Testis (tissue), 2 donors: ENCODE data around the gene PIP4K2A.

Experiments used
- POLR2A ChIP-seq: fragments of 450-650 bp; IDR thresholded peaks from one replicate; pipeline ENCODE4 v1.6.1; 2017; ENCODE audit warnings: antibody characterized with exemption, mild to moderate bottlenecking, moderate library complexity
- TF ChIP-seq, protein P1 (sequence below), 3 experiments: fragments of 450-650 bp in 2 of 3; fragments of 200-600 bp in 1 of 3; sonication (generic) in 1 of 3; IDR thresholded peaks; one replicate each; pipeline ENCODE4 v1.5.1; 2016 to 2019; ENCODE audit warnings: antibody characterized with exemption in 3 of 3, mild to moderate bottlenecking in 2 of 3, moderate library complexity in 1 of 3

DNA sequence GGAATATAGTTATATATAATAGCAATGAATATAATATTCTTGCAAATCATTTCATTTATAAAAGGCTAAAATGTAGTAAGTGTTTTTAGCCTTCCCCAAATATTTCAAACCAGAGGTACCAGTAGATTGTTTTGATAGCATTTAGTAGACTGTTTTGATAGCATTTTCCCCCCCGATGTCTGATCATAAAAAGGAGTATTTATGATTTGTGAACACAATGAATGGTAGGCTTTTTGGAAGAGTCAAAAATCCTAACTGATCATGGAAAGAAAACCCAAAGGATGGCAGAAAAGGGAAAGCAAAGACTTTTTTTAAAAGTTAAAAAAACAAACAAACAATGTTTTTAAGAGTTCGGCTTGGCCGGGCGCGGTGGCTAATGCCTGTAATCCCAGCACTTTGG is 152.5 kb downstream of the PIP4K2A start:
- TF ChIP-seq, protein P1, sequence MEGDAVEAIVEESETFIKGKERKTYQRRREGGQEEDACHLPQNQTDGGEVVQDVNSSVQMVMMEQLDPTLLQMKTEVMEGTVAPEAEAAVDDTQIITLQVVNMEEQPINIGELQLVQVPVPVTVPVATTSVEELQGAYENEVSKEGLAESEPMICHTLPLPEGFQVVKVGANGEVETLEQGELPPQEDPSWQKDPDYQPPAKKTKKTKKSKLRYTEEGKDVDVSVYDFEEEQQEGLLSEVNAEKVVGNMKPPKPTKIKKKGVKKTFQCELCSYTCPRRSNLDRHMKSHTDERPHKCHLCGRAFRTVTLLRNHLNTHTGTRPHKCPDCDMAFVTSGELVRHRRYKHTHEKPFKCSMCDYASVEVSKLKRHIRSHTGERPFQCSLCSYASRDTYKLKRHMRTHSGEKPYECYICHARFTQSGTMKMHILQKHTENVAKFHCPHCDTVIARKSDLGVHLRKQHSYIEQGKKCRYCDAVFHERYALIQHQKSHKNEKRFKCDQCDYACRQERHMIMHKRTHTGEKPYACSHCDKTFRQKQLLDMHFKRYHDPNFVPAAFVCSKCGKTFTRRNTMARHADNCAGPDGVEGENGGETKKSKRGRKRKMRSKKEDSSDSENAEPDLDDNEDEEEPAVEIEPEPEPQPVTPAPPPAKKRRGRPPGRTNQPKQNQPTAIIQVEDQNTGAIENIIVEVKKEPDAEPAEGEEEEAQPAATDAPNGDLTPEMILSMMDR (IDR thresholded peaks at IDR 0.05), result no peak
- TF ChIP-seq POLR2A, result no peak
